Parathyroid adenoma (tissue), 2 donors: ENCODE results near the gene KRT76.
A peak's percentile ranks its signal among the peaks of the same experiment; 100 is the strongest.

ENCODE experiments used
- H2AFZ ChIP-seq: fragments of 300-600 bp; sonication (generic); one replicate; pipeline ENCODE4 v1.7.0; 2017; ENCODE audit warnings: antibody characterized with exemption, mild to moderate bottlenecking
- H3K27ac ChIP-seq: fragments of 300-600 bp; sonication (generic); one replicate; pipeline ENCODE4 v1.7.0; 2017
- H3K27me3 ChIP-seq: fragments of 300-600 bp; sonication (generic); one replicate; pipeline ENCODE4 v1.7.0; 2017; ENCODE audit warnings: low read length; ENCODE audit not compliant: control insufficient read depth, insufficient read depth
- H3K36me3 ChIP-seq: fragments of 300-600 bp; sonication (generic); one replicate; pipeline ENCODE4 v1.7.0; 2017; ENCODE audit warnings: low read length; ENCODE audit not compliant: control insufficient read depth, insufficient read depth
- H3K4me1 ChIP-seq: fragments of 300-600 bp; sonication (generic); one replicate; pipeline ENCODE4 v1.7.0; 2017; ENCODE audit warnings: control low read depth
- H3K4me2 ChIP-seq: fragments of 300-600 bp; sonication (generic); one replicate; pipeline ENCODE4 v1.7.0; 2017; ENCODE audit warnings: low read length
- H3K4me3 ChIP-seq: fragments of 300-600 bp; sonication (generic); one replicate; pipeline ENCODE4 v1.7.0; 2017; ENCODE audit warnings: low read depth, low read length
- H3K79me2 ChIP-seq: fragments of 300-600 bp; sonication (generic); one replicate; pipeline ENCODE4 v1.7.0; 2017; ENCODE audit warnings: control low read depth
- H3K9ac ChIP-seq: fragments of 300-600 bp; sonication (generic); one replicate; pipeline ENCODE4 v1.7.0; 2017; ENCODE audit warnings: mild to moderate bottlenecking
- H3K9me3 ChIP-seq: fragments of 300-600 bp; sonication (generic); one replicate; pipeline ENCODE4 v1.7.0; 2017; ENCODE audit warnings: low read length; ENCODE audit not compliant: control insufficient read depth
- CTCF ChIP-seq: fragments of 300-600 bp; sonication (generic); IDR thresholded peaks from one replicate; pipeline ENCODE4 v1.7.0; 2017; ENCODE audit warnings: antibody characterized with exemption, mild to moderate bottlenecking
- donor health status: primary hyperparathyroidism.

The KRT76 gene

GRCh38 chr12:52742196-52742580 lies 35.0 kb downstream of the KRT76 start:
- Histone ChIP-seq H3K9ac (no peak overlapping the region), H3K4me3 (no peak overlapping the region), H3K4me2 (no peak overlapping the region), H2AFZ (no peak overlapping the region), H3K27ac (no peak overlapping the region), H3K36me3 (no peaks in the 10 kb centered on the region), H3K4me1 (peaks cover 12% of the 10 kb centered on the region), H3K9me3 (no peaks in the 10 kb centered on the region), H3K79me2 (no peaks in the 10 kb centered on the region), H3K27me3 (no peaks in the 10 kb centered on the region)
- no peak for TF ChIP-seq CTCF

GRCh38 chr12:52741375-52742195 lies 35.6 kb downstream of the KRT76 start:
- Histone ChIP-seq H3K36me3 (no peaks in the 10 kb centered on the region), H3K9me3 (no peaks in the 10 kb centered on the region), H3K4me3 (no peak overlapping the region), H3K79me2 (no peaks in the 10 kb centered on the region), H3K9ac (no peak overlapping the region), H3K27me3 (no peaks in the 10 kb centered on the region), H3K4me1 (peaks cover 12% of the 10 kb centered on the region), H3K4me2 (no peak overlapping the region), H3K27ac (no peak overlapping the region), H2AFZ (peak overlapping the region; percentile 56)
- no peak for TF ChIP-seq CTCF

- Histone ChIP-seq H3K9me3 (no peaks in the 10 kb centered on the region), H3K79me2 (no peaks in the 10 kb centered on the region), H2AFZ (no peak overlapping the region), H3K27ac (peak overlapping the region; percentile 37), H3K4me2 (no peak overlapping the region), H3K4me1 (peaks cover 12% of the 10 kb centered on the region), H3K27me3 (no peaks in the 10 kb centered on the region), H3K9ac (no peak overlapping the region), H3K36me3 (no peaks in the 10 kb centered on the region), H3K4me3 (no peak overlapping the region)
- no peak for TF ChIP-seq CTCF
Measured at GRCh38 chr12:52740584-52740983, 36.6 kb downstream of the KRT76 start.

- Histone ChIP-seq H3K27ac (peak overlapping the region; percentile 37), H3K9ac (no peak overlapping the region), H3K79me2 (no peaks in the 10 kb centered on the region), H3K4me3 (no peak overlapping the region), H3K36me3 (no peaks in the 10 kb centered on the region), H3K4me1 (peaks cover 12% of the 10 kb centered on the region), H3K4me2 (no peak overlapping the region), H3K9me3 (no peaks in the 10 kb centered on the region), H3K27me3 (no peaks in the 10 kb centered on the region), H2AFZ (no peak overlapping the region)
- TF ChIP-seq CTCF, result no peak
Measured at GRCh38 chr12:52739963-52740362, 37.2 kb downstream of the KRT76 start.
